Fibroblast of upper back skin (primary cell): ENCODE data around the gene MBP.
A peak's percentile ranks its signal among the peaks of the same experiment; 100 is the strongest.
"Not testable (repeated sequence)": the region's sequence is repeated elsewhere in the genome, so short reads cannot be mapped to it uniquely, and the experiment has no call there.

ENCODE experiments used
- DNase-seq: peaks from one replicate; pipeline ENCODE4 v3.0.0-alpha.2; 2013

The MBP gene

DNA sequence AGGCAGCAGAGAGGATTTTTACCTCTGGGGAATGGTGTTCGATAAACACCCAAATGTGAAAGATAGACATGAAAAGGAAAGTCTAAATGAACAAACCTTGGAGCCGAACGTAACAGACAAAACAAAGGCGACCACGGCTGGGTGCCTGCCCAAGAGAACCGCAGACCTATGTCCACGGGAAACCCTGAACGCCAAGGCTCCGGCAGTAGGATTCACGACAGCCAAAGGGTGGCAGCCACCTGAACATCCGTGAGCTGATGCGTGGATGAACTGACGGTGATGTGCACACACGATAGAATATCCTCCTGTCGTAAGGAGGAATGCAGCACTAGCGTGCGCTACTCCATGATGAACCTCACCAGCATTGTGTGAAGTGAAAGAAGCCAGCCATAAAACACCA lies 85.6 kb downstream of the MBP start:
- DNase-seq = no peak

DNA sequence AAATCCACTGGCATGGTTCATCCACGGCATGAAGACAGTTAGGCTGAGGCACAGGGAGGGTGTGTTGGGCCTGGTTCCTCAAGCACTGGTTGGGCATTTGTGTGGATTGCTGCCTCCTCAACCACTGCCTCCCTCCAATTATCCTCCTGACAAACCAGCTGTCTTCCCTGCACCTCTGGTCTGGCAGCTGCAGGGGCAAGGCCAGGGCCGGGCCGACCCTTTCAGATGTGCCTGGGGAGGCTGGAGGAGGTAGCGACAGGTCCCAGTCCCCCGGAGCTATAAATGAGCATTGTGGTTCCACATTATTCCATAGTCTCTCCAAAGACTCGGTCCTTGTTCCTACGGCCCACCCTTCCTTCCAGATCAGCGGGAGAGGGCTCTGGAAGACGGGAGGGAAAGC lies 86.2 kb downstream of the MBP start:
- DNase-seq = no peak

DNA sequence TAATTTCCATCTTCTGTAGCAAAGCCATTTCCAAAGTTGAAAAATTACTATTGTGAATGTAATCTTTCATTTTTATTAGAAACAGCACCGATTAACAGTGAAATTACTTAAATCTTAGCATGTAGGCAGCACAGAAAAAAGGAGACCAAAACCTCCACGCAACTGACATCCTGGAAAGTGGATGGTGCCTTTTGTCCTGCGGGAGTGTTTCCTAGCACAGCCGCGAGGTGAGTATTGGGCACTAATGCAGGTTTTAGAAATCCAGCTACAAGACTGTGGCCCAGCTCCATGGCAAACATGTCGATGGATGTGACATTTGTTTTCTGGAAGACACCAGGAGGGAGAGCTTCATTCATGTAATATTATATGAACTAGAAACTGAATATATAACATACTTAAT lies 86.9 kb downstream of the MBP start:
- no peak for DNase-seq

- DNase-seq = no peak
These were observed 87.5 kb downstream of the MBP start for GRCh38 chr18:77044866-77045664.

DNA sequence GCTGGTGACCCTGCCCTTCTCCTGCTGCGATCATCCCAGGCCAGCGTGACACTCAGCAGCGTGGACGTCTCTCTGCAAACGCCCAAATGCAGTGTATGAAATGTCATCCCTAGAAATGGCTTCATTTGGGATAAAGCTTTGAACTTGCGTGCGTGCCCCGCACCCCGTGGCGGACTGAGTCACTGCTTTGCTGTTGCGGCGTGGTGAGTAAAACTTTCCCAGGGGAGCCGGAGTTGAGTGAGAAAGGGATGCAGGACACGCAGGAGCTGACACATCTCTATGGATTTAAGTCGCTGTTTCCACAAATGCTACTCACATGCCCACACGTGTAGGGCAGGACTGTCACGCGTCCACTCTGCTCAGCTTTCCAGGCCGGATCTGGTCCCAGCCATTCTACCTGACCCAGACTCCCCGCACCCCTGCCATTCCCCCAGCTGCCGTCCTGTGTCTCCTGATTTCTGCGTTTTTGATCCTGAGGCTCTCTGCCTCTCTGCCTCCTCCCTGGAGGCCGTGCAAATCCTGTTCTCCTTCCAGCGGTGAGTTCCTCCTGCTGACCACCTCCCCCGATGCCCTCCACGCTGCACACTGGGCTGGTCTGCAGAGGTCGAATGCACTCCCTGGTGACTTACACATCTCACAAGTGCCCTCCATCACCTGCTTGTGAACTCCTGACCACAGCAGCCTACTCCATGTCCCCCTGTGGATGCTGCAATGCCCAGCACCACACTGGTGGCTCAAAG lies 88.9 kb downstream of the MBP start:
- DNase-seq = peak; percentile 34

DNA sequence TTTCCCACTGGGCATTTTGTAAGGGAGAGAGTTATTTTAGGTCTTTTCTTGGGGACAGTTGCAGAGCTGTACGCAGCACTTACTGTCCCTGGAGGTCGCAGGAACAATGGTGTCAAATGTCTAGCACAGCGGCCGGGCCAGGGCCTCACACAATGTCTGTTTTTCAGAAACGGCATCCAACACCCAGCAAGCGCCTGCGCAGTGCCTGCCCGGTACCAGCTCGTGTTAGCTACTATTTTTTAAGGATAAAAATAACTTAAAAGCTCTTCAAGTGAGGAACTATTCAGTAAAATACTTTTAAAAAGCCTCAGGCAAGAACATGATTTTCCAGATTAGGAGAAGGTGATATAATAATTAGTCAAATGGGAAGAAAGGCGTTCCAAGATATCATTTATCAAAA lies 90.0 kb downstream of the MBP start:
- no peak for DNase-seq

DNA sequence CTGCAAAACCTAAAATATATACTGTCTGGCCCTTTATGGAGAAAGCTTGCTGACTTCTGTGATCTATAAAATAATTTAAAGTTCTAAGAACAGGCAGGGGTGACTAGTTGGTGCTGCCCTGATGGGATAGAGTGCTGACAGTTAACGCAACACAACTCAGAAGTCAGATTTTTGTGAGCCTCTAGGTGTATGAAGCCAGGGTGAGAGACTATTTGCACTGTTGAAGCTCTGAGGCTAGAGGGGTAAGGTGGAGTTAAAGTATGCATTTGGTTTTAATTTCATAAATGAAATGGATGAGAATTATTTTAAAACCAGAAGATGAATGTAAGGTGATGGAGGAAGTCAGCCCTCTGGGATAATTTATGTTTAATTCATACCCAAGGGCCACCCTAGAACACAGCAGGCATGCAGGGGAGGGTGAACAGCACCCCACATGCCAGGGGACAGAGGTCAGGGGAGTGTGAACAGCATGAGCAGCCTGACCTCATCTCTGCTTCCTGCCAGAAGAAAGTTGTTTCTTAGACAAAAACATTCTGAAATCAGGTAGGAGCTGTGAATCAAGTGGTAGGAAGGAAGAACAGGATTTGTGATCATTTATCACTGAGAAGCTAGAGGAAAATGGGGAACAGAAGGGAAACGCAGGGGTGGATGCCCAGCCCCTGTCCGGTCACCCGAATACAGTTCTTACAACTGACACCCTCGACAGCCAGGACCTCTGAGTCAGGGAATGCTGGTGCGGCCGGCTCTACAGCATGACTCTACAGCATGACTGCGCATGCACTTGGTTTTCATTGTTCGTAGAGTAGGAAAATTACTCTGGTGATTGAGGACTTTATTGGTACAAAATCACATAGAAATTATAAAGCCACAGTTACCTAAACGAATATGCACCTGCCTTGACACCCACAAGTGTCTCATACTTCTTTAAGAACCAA lies 93.1 kb downstream of the MBP start:
- DNase-seq = no peak

GRCh38 chr18:77038182-77038858 lies 94.3 kb downstream of the MBP start:
- no peak for DNase-seq

- no peak for DNase-seq
These were observed 95.0 kb downstream of the MBP start for GRCh38 chr18:77037567-77037966.

GRCh38 chr18:77035380-77036187 lies 97.0 kb downstream of the MBP start:
- DNase-seq = no peak

GRCh38 chr18:77033575-77033974 lies 99.0 kb downstream of the MBP start:
- no peak for DNase-seq

DNA sequence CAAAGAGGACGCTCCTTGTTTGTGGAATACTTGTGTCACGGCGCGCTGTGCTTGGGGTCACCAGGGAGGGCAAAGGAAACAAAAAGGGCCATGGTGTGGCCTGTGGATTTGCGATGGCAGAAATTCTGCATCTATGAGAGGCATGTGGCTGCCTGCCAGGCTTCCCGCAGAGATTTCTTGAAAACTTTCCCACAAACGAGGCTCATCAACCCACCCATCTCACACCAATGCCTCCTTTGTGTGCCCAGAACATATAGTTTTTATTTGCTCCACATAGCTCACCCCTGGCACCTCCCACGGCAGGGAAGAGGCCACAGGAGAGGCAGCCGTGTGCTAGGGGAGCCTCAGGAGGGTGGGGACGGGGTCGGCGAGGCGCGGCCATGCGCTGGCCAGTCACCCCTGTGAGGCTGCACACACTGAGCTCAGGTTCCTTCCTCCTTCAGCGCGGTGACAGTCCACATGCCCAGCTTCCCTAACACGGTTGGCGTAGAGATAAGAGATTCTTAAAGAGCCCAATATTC lies 100.3 kb downstream of the MBP start:
- DNase-seq = no peak

GRCh38 chr18:77031662-77032061 lies 100.9 kb downstream of the MBP start:
- no peak for DNase-seq

DNA sequence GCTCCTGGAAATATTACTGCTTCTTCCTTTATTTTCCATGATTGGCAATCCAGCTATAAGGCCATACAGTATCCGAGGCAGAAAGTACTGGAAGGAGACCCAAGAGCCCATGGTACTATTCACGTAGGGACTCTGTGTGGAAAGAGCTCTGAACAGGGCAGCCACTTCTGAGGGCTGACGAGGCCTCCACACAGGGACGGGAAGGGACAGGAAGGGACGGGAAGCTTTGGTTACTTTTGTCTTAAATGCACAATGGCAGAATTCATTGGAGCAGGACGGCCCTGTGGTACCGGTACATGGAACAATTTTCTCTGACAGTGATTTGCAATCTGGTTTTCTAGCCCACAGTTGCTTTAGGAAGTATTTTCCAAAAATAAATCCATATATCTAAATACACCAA lies 102.4 kb downstream of the MBP start:
- no peak for DNase-seq

GRCh38 chr18:77025831-77026363 lies 106.7 kb downstream of the MBP start:
- no peak for DNase-seq

DNA sequence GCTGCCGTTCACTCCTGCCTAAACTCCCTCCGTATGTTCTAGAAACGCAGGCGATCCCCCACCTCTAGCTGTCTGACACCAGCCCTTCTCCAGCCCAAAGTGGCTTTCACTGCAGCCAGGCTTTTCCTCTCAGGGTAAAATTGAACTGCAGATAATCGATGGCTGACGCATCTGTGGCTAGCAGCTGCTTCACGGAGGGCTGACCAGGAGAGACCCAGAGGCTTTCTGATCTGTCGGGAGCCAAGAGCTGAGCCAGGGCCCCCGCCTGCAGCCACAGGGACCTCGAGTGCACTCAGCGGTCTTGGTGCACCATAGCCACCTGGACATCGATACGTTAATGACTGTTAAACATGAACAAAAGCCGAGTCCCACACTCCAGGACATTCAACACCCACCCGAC lies 107.5 kb downstream of the MBP start:
- no peak for DNase-seq

DNA sequence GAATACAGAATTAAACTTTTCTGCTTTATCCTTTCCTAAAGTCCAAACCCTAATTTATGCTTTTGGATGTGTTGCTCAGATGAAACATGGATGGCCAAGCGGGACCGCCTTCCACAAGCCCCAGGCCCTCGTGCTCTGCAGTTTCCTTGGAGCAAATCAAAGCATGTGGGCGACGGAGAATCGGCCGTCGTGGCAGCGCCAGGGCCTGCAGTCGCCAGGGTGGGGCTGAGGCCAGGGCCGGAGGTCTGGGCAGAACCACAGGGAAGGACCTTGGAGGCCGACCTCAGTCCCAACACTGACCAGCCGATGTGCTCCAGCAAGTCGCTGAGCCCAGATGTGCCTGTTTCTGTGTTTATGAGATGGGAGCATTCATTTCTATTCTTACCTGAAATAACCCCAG lies 108.1 kb downstream of the MBP start:
- no peak for DNase-seq

DNA sequence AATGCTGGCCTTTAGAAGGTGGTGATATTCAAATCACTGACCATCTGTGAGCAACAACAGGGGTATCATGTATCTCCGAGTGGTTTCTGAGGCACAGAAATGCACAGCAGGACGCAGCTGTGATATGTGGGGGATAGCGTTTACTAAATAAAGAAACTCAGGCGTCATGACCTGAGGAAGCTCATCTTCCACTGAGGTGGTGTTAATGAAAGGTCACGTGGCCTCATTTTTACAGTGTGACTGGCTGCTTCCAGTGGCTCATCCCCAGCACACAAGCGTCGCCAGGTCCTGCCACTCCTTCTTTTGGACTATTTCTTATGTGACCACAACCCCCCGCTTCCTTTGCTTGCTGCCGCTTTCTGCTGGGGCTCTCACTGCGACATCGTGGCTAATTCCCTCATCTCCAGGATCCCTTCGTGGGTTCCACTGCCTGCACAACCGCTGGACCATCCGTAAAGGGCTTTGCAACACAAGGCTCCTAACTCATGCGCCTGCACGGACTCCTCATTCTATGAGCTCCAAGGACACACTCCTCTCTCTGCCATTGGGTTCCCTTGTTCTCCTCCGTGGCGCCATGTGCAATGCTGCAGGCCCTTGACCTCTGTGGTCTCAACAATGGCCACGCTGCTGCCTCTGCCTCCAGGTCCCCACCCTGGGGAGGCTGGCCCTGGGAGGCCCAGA lies 109.3 kb downstream of the MBP start:
- DNase-seq = no peak

GRCh38 chr18:77022556-77022955 lies 110.0 kb downstream of the MBP start:
- no peak for DNase-seq

DNA sequence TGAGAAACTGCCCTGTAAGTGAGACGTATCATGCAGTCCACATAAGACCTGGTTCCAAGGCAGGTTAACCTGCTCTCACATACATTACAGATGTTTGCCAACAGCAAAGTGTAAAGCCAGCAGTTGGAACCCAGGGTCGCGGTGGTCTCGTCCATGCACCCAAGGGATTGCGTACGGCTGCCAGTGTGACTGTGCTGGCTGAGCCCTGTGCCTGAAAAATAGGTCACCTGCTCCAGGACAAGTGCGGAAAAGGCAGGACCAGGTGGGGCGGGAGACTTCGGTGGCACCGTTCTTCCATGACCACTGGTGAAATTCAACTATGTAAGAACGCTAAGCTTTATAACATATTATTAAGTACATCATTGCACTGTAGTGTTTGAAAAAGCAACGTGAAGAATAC lies 110.5 kb downstream of the MBP start:
- no peak for DNase-seq

DNA sequence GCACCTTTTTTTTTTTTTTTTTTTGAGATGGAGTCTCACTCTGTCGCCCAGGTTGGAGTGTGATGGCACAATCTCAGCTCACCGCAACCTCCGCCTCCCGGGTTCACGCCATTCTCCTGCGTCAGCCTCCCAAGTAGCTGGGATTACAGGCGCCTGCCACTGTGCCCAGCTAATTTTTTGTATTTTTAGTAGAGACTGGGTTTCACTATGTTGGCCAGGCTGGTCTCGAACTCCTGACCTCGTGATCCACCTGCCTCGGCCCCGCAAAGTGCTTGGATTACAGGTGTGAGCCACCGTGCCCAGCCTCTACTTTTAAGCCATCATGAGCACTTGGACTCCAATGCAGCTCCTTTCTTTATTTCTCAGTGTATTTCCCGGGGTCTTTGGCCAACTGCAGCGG lies 111.1 kb downstream of the MBP start:
- DNase-seq = not testable (repeated sequence)
